Stimulated activated CD4-positive, alpha-beta T cell treated with anti-CD3 and anti-CD28 coated beads, Interleukin-4, amount 100 ng/mL, for 48 hours (primary cell): ENCODE results near the gene ZNF679.
"Not testable (repeated sequence)": the region's sequence is repeated elsewhere in the genome, so short reads cannot be mapped to it uniquely, and the experiment has no call there.

Experiments
- DNase-seq, 2 donors: peaks; one replicate each; pipeline ENCODE4 v3.0.0-alpha.2; 2020; ENCODE audit warnings: low read depth in 2 of 2

Gene ZNF679

DNA sequence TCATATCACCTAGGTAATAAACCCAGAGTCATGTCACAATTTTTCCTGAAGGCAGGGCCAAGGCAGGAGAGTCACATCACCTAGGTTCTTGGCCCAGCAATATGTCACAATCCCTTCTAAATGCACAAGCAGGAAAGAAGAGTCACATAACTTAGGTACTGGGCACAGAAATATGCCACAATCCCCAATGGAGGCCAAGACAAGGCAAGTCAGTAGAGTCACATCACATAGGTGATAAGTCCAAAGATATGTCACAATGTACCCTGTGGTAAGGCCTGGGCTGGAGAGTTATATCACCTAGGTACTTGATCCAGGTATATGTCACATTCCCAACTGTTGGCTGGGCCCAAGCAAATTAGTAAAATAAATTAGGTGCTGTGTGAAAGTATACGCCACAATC, at the start of gene ZNF679:
ZNF679 (plus strand) TSS at position 301 of the 400 bp plus-strand sequence. CDS start 20,644 bp downstream, outside the sequence.
- DNase-seq = not testable (repeated sequence)

- no peak for DNase-seq
Measured at GRCh38 chr7:64180989-64181388, 47.3 kb upstream of the ZNF679 start.

DNA sequence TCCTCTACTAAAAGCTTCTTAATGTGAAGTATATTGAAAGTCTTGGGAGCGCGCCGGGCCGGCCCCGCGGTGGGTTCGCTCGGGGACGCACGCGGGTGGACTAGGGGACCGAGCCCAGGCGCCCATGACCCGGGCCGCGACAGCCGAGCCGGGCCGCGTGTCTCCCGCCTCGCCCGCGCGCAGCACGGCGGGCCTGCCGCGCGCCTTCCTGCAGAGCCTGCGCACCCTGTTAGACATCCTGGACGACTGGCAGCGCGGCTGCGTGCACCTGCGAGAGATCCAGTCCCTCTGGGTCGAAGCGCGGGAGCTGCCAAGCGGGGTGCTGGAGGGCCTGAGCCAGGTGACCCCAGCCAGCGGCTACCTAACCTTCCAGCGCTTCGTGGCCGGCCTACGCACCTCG, 46.7 kb upstream of the ZNF679 start:
- DNase-seq = no peak

DNA sequence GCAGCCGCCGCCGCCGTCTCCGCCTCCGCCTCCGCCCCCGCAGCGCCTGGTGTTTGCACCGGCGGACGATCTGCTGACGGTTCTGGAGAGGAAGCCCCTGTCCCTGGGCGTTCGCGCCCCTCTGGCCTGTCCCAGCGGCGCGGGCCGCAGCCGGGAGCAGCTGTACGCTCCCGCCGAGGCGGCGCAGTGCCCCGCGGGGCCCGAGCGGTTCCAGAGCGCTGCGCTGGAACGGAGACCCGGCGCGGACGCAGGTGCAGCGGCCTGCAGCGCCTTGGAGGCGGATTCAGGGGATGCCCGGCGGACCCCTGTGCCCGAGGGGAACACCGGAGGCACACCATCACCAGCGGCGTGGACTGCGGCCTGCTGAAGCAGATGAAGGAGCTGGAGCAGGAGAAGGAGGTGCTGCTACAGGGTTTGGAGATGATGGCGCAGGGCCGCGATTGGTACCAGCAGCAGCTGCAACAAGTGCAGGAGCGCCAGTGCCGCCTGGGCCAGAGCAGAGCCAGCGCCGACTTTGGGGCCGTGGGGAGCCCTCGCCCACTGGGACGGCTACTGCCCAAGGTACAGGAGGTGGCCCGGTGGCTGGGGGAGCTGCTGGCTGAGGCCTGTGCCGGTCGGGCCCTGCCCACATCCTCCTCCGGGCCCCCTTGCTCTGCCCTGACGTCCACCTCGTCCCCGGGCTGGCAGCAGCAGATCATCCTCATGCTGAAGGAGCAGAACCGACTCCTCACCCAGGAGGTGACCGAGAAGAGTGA, 46.1 kb upstream of the ZNF679 start:
- DNase-seq = no peak

GRCh38 chr7:64183126-64183742, 45.0 kb upstream of the ZNF679 start:
- DNase-seq = peak; percentile 14 to 46

- no peak for DNase-seq
Measured at GRCh38 chr7:64183827-64184372, 44.4 kb upstream of the ZNF679 start.

DNA sequence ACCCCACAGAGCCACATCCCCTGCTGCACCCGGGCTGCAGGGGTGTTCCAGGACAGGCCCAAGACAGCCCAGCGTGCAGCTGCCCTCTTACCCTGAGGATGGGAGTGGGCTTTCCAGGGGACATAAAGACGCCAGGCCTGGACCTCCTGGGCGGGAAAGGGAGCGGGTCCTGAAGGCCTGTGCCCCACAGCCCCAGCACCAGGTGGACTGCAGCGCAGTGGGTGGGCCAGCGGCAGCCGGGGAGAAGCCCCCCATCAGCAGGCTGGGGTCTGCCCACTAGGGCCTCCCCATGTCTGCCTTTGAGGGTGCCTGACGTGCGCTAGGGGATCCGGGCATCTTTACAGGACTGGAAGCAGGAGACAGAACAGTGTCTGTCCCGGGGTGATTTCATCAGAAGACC, 43.9 kb upstream of the ZNF679 start:
- no peak for DNase-seq

GRCh38 chr7:64187408-64187807, 40.9 kb upstream of the ZNF679 start:
- no peak for DNase-seq

DNA sequence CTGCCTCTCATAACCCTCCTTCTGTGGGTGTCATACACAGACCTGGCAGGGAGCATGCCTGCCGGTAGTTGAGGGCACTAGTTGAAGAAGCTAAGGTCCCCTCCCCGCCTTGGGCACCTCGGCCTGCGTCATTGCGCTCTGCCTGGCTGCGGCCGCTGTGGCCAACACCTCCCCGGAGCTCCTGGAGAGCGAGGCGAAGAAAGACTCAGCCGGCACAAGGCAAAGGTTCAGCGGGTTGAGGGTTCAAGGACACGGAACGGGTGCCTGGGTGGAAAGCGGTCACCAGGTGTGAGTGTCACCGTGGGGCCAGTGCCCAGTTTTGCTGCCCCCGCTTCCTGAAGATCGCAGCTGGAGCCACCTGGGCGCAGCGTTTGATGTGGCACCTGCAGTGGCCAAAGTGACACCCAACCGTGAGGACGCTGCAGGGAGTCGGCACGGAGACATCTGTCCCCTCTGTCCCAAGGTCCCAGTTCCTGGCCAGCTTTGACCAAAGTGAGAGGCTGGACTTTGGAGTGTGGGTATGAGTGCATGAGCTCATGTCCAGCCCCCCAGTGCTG, 36.0 kb upstream of the ZNF679 start:
- DNase-seq = no peak

GRCh38 chr7:64192775-64193174, 35.5 kb upstream of the ZNF679 start:
- DNase-seq = no peak

GRCh38 chr7:64206903-64207302, 21.4 kb upstream of the ZNF679 start, which contains the start of gene ZNF735:
Gene ZNF735, plus strand, starts transcription at chr7:64207203. Its CDS starts 0 bp downstream, at chr7:64207203.
- DNase-seq = no peak

GRCh38 chr7:64219710-64220298, 8.5 kb upstream of the ZNF679 start:
- DNase-seq = not testable (repeated sequence)

- no peak for DNase-seq
Measured at GRCh38 chr7:64223366-64223765, 4.9 kb upstream of the ZNF679 start.

GRCh38 chr7:64266341-64266919, 38.2 kb downstream of the ZNF679 start:
- DNase-seq = no peak

GRCh38 chr7:64277630-64278029, 49.4 kb downstream of the ZNF679 start:
- DNase-seq = no peak

DNA sequence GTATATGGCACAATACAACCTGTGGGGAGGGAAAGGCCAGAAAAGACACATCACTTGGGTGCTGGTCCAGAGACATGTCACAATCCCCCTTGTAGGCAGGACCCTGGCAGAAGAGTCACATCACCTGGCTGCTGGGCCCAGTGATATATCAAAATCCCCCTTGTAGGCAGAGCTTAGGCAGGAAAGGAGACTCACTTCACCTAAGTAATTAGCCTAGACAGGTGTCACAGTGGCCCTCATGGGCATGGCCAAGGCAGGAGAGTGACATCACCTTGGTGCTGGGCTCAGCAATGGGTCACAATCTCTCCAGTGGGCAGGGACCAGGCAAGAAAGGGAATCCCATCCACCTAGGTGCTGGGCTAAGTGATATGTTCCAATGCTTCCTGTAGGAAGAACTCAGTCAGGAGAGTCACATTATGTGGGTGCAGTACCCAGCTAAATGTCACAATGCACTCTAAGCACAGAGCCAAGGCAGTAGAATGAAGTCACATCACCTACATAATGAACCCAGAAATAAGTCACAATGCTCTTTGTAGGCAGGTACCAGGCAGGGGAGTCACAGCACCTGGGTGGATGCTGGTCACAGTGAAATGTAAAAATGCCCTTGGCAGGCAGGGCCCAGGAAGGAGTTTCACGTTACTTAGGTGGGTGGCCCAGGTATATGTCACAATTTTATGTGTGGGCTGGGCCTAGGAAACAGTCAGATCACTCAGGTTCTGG, 66.6 kb downstream of the ZNF679 start:
- DNase-seq = no peak

DNA sequence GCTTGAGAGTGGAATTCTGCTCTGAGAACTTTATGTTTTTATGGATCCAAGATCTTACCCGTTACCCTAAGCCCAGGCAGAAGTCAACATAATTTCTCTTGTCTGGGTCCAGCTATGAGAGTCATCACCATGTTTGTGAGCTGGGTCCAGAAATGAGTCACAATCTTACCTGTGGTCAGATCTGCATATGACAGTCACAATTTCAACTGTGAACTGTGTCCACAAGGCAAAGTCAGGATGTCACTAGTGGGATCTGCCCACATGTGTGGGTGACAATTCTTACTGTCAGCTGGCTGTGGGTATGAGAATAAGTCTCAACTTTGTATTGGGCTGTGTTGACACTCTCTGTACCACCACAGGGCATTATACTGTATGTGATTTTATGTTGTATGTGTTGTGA, 69.1 kb downstream of the ZNF679 start:
- DNase-seq = not testable (repeated sequence)

DNA sequence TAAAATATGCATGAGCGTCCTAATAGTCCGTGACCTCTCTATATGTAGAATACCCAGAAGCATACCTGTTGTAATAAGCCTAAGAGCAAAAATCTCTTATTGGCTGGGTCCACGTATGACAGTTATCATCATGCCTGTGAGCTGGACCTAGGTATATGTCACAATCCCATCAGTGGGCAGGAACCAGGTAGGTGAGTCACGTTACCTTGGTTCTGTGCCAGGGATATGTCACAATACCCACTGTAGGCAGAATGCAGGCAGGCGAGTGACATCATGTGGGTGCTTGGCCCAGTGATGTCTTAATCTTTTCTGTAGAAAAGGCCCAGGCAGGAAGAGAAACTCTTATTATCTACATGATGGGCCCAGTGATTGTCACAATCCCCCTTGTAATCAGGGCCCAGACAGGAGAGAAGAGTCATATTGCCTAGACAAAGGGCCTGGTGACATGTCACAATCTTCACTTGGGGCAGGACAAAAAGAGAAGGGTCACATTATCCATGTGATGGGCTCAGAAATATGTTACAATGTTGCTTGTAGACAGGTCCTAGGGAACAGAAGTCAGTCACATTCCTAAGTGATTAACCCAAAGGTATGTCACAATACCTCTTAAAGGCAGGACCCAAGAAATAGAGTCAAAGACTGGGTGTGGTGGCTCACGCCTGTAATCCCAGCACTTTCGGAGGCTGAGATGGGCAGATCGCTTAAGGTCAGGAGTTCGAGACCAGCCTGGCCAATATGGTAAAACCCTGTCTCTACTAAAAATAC, 72.5 kb downstream of the ZNF679 start:
- DNase-seq = no peak

- DNase-seq = peak; percentile 80 to 88
Measured at GRCh38 chr7:64307254-64308015, 79.2 kb downstream of the ZNF679 start.

DNA sequence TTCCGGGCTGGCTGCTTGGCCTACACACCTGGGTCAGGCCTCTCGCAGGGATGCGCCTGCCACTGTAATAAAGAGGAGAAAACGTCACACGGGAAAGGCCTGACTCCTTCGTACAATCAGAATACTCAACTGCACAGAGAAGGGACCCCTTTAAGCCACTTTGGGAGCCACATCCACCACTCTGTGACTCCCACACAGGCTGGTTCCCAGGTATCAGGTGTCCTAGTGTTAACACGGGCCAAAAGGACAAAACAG, 79.7 kb downstream of the ZNF679 start:
- no peak for DNase-seq
